A549 (cell line): Measurements from ENCODE around the gene TIMM50. TPM values are rescaled to one million over a fixed set of nuclear protein-coding genes. Genes with fewer than 3 reads are reported as not detected.
A peak's percentile ranks its signal among the peaks of the same experiment; 100 is the strongest.

ENCODE experiments used
- ATAC-seq, 2 experiments: fragments of 200-7000 bp in 1 of 2; fragments of >200 bp in 1 of 2; cut with Nextera tagmentation in 1 of 2; cut with Tn5 transposase in 1 of 2; 3 replicates each; pipeline versions ENCODE4 v1.8.0 to v1.9.1; 2018 to 2020; ENCODE audit warnings: mild to moderate bottlenecking in 1 of 2, moderate library complexity in 1 of 2
- CTCF ChIA-PET: fragments of 300-600 bp; sonication (Branson Sonifier 250); formaldehyde crosslinking; extraction: SDS; loops from one replicate; lab custom pipeline; 2021; ENCODE audit warnings: antibody characterized with exemption, inconsistent platforms; lab: Yijun Ruan, JAX
- POLR2A ChIA-PET: fragments of 350-600 bp; formaldehyde crosslinking; extraction: SDS; loops from one replicate; lab custom pipeline; 2021; ENCODE audit warnings: antibody characterized with exemption, inconsistent platforms; lab: Yijun Ruan, JAX
- DNase-seq, 2 experiments: peaks; one replicate each; pipeline versions ENCODE4 v3.0.0 to v3.0.0-alpha.2; 2011 to 2016; ENCODE audit warnings: low read depth in 1 of 2, low spot score in 1 of 2
- FAIRE-seq: peaks from 2 replicates; lab custom pipeline; 2011; peaks lifted over from hg19 to GRCh38; lab: Jason Lieb, UNC
- H3K27ac ChIP-seq, 2 experiments: fragments of >200 bp; sonication (Bioruptor Twin); formaldehyde crosslinking; 3 replicates each; pipeline ENCODE4 v1.5.1; 2016 to 2017
- H3K4me1 ChIP-seq: fragments of >200 bp; sonication (Bioruptor Twin); formaldehyde crosslinking; 3 replicates; pipeline ENCODE4 v1.6.1; 2016
- H3K4me2 ChIP-seq: fragments of >200 bp; sonication (Bioruptor Twin); formaldehyde crosslinking; 3 replicates; pipeline ENCODE4 v1.6.1; 2016
- H3K4me3 ChIP-seq: fragments of >200 bp; sonication (Bioruptor Twin); formaldehyde crosslinking; 3 replicates; pipeline ENCODE4 v1.5.1; 2016
- H3K9me3 ChIP-seq: fragments of >200 bp; sonication (Bioruptor Twin); formaldehyde crosslinking; 3 replicates; pipeline ENCODE4 v1.6.1; 2016
- CHD2 ChIP-seq: fragments of 150-350 bp; IDR thresholded peaks from 2 replicates; pipeline ENCODE4 v1.6.1; 2014; ENCODE audit warnings: low read length; ENCODE audit not compliant: partially characterized antibody
- FOSL2 ChIP-seq, 2 experiments: fragments of 450-650 bp in 1 of 2; fragments of >200 bp in 1 of 2; sonication (Bioruptor Twin) in 1 of 2; formaldehyde crosslinking; IDR thresholded peaks; 2 replicates each; pipeline versions ENCODE4 v1.5.0 to v1.6.1; 2016 to 2020; ENCODE audit warnings: mild to moderate bottlenecking in 1 of 2, moderate library complexity in 1 of 2
- GATA3 ChIP-seq: IDR thresholded peaks from 2 replicates; pipeline ENCODE4 v1.6.1; 2012; ENCODE audit warnings: borderline replicate concordance
- HEYL ChIP-seq: fragments of 250-450 bp; sonication (Bioruptor Pico); IDR thresholded peaks from 2 replicates; pipeline ENCODE4 v1.8.0; 2021; ENCODE audit warnings: mild to moderate bottlenecking, moderate library complexity
- HOXA7 ChIP-seq: fragments of 250-450 bp; sonication (Bioruptor Pico); IDR thresholded peaks from 2 replicates; pipeline ENCODE4 v1.5.0; 2020; ENCODE audit warnings: mild to moderate bottlenecking, moderate library complexity
- HOXB5 ChIP-seq: fragments of 250-450 bp; sonication (Bioruptor Pico); IDR thresholded peaks from 2 replicates; pipeline ENCODE4 v1.5.0; 2020; ENCODE audit warnings: mild to moderate bottlenecking, moderate library complexity
- JUN ChIP-seq, 2 experiments: fragments of >200 bp; sonication (Bioruptor Twin); formaldehyde crosslinking; IDR thresholded peaks; 2 replicates in 1 of 2; 3 replicates in 1 of 2; pipeline ENCODE4 v1.6.1; 2016 to 2017
- JUNB ChIP-seq: fragments of >200 bp; sonication (Bioruptor Twin); formaldehyde crosslinking; IDR thresholded peaks from 2 replicates; pipeline ENCODE4 v1.6.1; 2016
- PHF8 ChIP-seq: fragments of 200-600 bp; sonication (generic); IDR thresholded peaks from 2 replicates; pipeline ENCODE4 v1.6.1; 2016; ENCODE audit warnings: low read depth, mild to moderate bottlenecking, antibody characterized with exemption, moderate library complexity, borderline replicate concordance
- POLR2A ChIP-seq: IDR thresholded peaks from 2 replicates; pipeline ENCODE4 v1.6.1; 2012; ENCODE audit warnings: mild to moderate bottlenecking, low read length
- RARB ChIP-seq: fragments of 250-450 bp; sonication (Bioruptor Pico); IDR thresholded peaks from 2 replicates; pipeline ENCODE4 v1.8.0; 2021; ENCODE audit warnings: mild to moderate bottlenecking, moderate library complexity
- RNF2 ChIP-seq: fragments of 200-600 bp; sonication (generic); IDR thresholded peaks from 2 replicates; pipeline ENCODE4 v1.6.1; 2016; ENCODE audit warnings: low read depth, mild to moderate bottlenecking, antibody characterized with exemption, moderate library complexity, borderline replicate concordance
- WGBS: methylation state at CpG from one replicate; pipeline ENCODE4 v1.1.6; 2017; ENCODE audit errors: missing lambda C conversion rate; 5-methylcytosine and 5-hydroxymethylcytosine counted together
- polyA plus RNA-seq, 4 experiments: library from polyadenylated mRNA; depleted of rRNA in 3 of 4; stranded (reverse); fragments of >200 nt; fragmentation: RNase III in 1 of 4; extraction: RNeasy Plus Mini Kit Qiagen cat#74134 plus additional on column Dnase treatment in 1 of 4; gene quantifications; 2 replicates in 3 of 4; 3 replicates in 1 of 4; pipeline ENCODE4 v1.2.3, GENCODE V29; 2011 to 2017
- TF ChIP-seq, protein P1 (sequence below): IDR thresholded peaks from 2 replicates; pipeline ENCODE4 v1.6.1; 2012
- TF ChIP-seq, protein P2 (sequence below): IDR thresholded peaks from 2 replicates; pipeline ENCODE4 v1.6.1; 2012; ENCODE audit warnings: low read depth, borderline replicate concordance
- TF ChIP-seq, protein P3 (sequence below): fragments of 250-450 bp; sonication (Bioruptor Pico); IDR thresholded peaks from 2 replicates; pipeline ENCODE4 v1.5.0; 2021; ENCODE audit warnings: mild to moderate bottlenecking, moderate library complexity, borderline replicate concordance
- TF ChIP-seq, protein P4 (sequence below): fragments of 250-450 bp; sonication (Bioruptor Pico); IDR thresholded peaks from 2 replicates; pipeline ENCODE4 v1.5.0; 2020; ENCODE audit warnings: low read depth, mild to moderate bottlenecking, moderate library complexity

TIMM50 gene
- polyA plus RNA-seq, 2 of the 4 experiments (the other 2 are of a cell fraction) = 204 to 234 TPM

- TF ChIP-seq PHF8 (peak; percentile 97), HOXA7 (CRISPR knock-in tag) (peak; percentile 90), FOSL2 (IDR thresholded peaks at IDR 0.05) (no peak), FOSL2 (CRISPR knock-in tag; IDR thresholded peaks at IDR 0.05) (peak; percentile 41), HEYL (no peak), CHD2 (peak; percentile 62), JUNB (no peak)
- TF ChIP-seq, protein P1, sequence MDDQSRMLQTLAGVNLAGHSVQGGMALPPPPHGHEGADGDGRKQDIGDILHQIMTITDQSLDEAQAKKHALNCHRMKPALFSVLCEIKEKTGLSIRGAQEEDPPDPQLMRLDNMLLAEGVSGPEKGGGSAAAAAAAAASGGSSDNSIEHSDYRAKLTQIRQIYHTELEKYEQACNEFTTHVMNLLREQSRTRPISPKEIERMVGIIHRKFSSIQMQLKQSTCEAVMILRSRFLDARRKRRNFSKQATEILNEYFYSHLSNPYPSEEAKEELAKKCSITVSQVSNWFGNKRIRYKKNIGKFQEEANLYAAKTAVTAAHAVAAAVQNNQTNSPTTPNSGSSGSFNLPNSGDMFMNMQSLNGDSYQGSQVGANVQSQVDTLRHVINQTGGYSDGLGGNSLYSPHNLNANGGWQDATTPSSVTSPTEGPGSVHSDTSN = peak; percentile 53
- TF ChIP-seq, protein P2, sequence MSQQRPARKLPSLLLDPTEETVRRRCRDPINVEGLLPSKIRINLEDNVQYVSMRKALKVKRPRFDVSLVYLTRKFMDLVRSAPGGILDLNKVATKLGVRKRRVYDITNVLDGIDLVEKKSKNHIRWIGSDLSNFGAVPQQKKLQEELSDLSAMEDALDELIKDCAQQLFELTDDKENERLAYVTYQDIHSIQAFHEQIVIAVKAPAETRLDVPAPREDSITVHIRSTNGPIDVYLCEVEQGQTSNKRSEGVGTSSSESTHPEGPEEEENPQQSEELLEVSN = peak; percentile 89
- TF ChIP-seq, all 56 proteins: peak for 23
Measured at GRCh38 chr19:39435499-39436349, 44.9 kb upstream of the TIMM50 start, which contains the start of gene RPS16 (continued).

GRCh38 chr19:39436350-39436716 lies 44.3 kb upstream of the TIMM50 start:
- H3K4me2 ChIP-seq = peak overlapping the region; percentile 95
- H3K9me3 ChIP-seq = no peaks in the 10 kb centered on the region
- FAIRE-seq (peak; percentile 18), DNase-seq (no peak), ATAC-seq (peak in 1 of 2 experiments; percentile 3; a peak in 1 of 6 replicates)
- peak overlapping the region; percentile 90 to 93 for H3K27ac ChIP-seq
- POLR2A ChIA-PET = interaction anchor here (0.5 to 3.0 kb wide), 70 partner anchors 8 to 1132 kb away, joined by 3 to 160 read pairs (median 5); partner anchors contain the start of genes C19orf33, DYRK1B, ECH1 and EID2
- peaks cover 65% of the 10 kb centered on the region for H3K4me1 ChIP-seq
- peak overlapping the region; percentile 80 for H3K4me3 ChIP-seq
- no peak for TF ChIP-seq RARB (CRISPR knock-in tag)
- no peak for TF ChIP-seq POLR2A
- TF ChIP-seq GATA3 = no peak
- TF ChIP-seq PHF8 = 0 out of 2 replicates have a peak, but pooled peaks have one; percentile 8
- no peak for TF ChIP-seq HOXB5 (CRISPR knock-in tag)
- no peak for TF ChIP-seq RNF2
- TF ChIP-seq, protein P3, sequence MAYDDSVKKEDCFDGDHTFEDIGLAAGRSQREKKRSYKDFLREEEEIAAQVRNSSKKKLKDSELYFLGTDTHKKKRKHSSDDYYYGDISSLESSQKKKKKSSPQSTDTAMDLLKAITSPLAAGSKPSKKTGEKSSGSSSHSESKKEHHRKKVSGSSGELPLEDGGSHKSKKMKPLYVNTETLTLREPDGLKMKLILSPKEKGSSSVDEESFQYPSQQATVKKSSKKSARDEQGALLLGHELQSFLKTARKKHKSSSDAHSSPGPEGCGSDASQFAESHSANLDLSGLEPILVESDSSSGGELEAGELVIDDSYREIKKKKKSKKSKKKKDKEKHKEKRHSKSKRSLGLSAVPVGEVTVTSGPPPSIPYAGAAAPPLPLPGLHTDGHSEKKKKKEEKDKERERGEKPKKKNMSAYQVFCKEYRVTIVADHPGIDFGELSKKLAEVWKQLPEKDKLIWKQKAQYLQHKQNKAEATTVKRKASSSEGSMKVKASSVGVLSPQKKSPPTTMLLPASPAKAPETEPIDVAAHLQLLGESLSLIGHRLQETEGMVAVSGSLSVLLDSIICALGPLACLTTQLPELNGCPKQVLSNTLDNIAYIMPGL (CRISPR knock-in tag) = no peak
- 0 out of 5 replicates have a peak, but pooled peaks of 1 of the 2 experiments have one; percentile 4 for TF ChIP-seq JUN (IDR thresholded peaks at IDR 0.05)
- TF ChIP-seq, protein P4, sequence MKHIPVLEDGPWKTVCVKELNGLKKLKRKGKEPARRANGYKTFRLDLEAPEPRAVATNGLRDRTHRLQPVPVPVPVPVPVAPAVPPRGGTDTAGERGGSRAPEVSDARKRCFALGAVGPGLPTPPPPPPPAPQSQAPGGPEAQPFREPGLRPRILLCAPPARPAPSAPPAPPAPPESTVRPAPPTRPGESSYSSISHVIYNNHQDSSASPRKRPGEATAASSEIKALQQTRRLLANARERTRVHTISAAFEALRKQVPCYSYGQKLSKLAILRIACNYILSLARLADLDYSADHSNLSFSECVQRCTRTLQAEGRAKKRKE (CRISPR knock-in tag) = no peak
- TF ChIP-seq HEYL = no peak
- 2% methylated on average over 2 of the region's 2 CpGs for WGBS
- CTCF ChIA-PET = interaction anchor here (0.6 to 23.5 kb wide), 15 partner anchors 10 to 356 kb away, joined by 3 to 457 read pairs (median 7); partner anchors contain the start of genes EID2, EID2B, MED29 and PAF1
